Activated effector memory CD4-positive, alpha-beta T cell treated with Interleukin-2 at 50 U/mL for 16 hours (primary cell): ENCODE data around the gene SOX8.
"Not testable (repeated sequence)": the region's sequence is repeated elsewhere in the genome, so short reads cannot be mapped to it uniquely, and the experiment has no call there.

Experiments used
- DNase-seq: peaks from one replicate; pipeline ENCODE4 v3.0.0-alpha.2; 2020

SOX8 gene

DNA sequence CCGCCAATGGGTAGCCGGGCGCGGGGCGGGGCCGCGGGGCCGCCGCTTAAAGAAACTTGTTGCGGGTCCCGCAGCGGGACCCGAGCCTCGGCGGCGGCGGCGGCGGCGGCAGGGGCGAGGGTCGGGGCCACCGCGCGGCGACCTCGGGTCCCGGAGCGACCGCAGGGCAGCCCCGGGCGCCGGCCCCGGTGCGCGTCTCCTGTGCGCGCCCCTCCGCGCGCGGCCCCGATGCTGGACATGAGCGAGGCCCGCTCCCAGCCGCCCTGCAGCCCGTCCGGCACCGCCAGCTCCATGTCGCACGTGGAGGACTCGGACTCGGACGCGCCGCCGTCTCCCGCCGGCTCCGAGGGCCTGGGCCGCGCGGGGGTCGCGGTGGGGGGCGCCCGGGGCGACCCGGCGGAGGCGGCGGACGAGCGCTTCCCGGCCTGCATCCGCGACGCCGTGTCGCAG is at the start of gene SOX8:
Gene SOX8, plus strand, starts transcription at position 76 of the 450 bp plus-strand sequence. Its CDS starts 153 bp downstream, at position 229.
- no peak for DNase-seq

DNA sequence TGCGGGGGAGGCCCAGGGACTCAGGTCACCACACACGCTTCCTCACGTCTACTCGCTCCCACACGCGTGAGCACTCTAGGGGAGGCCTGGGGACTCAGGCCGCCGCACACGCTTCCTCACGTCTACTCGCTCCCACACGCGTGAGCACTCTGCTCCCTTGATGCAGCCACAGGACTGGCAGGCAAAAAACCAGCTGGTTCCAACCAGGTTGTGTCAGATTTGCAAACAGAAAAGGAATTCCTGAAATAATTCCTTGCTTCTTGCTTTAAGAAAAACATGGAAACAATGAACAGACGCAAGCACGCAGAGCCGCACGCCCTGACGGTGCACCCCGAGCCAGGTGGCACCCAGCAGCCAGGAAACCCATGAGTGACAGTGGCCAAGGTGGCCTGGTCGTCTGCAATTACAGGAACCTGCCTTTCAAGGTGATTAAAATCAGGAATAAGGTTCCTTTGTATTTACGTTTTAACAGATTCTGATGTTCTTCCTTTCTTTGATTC is 48.7 kb upstream of the SOX8 start:
- no peak for DNase-seq

DNA sequence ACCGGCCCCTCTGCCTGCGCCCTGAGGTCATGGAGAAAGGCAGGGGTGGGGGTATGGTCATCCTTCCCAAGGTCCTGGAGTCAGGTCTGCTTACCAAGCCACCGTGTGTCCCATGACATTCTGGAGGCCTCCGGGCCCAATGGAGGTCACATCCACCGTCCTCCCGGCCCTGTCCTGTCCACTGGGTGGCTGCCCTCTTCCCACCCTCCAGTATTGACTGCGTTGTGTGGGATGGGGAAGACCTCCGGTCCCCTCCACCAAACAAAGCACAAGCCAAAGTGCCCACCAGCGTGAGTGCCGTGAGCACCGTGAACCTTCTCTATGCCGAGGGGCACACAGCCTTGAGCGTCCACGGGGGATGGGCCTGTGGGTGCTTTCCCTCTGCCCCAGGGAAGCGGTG is 48.0 kb upstream of the SOX8 start:
- no peak for DNase-seq

DNA sequence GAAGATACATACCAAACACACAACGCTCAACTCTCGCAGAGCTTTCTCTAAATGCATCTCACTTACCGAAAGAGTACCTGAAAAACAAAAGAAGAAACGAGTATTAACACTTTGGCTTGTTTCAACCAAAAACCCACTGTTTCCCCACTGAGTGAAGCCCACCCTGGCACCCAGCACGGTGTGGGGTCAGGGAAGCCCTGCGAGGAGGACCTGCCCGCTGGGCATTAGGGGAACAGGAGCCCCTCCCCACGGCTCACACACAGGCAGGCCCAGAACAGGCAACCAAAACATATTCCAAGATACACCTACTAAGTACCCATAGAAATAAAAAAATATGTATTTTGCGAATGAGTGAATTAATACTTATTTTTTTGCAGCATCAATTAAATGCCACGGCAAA is 47.4 kb upstream of the SOX8 start:
- no peak for DNase-seq

DNA sequence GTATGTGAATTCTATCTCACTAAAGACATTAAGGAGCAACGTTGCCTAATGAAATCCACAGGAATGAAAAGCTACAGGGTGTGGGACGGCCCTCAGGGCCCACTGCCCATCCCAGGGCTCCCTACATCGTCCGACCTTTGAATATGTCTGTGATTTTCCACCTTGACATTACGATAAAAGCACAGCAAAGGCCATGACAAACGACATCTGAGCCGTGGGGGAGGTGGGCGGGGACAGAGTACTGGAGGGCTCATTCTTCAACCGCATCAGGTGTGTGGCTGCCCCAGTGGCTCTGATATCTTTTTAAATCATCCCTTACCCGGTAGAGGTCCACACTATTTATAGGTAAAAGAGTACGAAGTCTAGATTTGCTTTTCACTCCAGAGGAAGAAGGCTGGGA is 45.9 kb upstream of the SOX8 start:
- DNase-seq, result no peak

DNA sequence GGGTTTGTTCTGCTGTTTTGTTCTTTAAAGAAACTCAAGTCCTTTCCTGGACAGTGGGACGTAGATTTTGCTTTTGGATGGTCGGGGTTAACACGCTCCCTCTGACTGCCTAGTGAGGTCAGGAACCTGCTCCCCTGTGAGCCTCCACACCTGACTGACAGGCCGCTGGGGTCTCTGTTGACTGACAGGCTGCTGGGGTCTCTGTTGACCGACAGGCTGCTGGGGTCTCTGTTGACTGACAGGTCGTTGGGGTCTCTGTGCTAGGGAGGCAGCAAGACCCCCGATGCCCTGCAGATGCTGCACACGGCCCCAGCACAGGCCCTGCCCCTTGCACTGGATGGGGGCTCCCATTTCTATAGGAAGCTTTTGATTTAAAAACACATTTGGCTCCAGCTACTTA is 44.3 kb upstream of the SOX8 start:
- DNase-seq, result no peak

DNA sequence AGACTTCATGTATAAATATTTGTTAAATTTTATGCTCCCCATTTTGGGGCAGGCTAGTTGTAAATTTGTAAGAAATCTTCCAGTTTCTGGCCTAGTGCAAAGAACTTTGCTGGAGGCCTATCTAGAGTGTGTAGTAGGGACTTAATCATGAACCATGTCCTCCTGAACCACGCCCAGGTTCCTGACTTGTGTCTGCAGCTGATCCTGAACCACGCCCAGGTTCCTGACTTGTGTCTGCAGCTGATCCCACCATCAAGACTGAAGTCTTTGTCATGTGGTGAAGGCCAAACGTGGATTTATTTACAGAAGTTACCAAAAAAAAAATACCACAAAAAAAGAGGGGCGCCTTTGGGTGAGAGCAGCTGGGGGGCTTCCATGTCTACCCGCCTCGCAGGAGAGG is 43.8 kb upstream of the SOX8 start:
- DNase-seq, result no peak

DNA sequence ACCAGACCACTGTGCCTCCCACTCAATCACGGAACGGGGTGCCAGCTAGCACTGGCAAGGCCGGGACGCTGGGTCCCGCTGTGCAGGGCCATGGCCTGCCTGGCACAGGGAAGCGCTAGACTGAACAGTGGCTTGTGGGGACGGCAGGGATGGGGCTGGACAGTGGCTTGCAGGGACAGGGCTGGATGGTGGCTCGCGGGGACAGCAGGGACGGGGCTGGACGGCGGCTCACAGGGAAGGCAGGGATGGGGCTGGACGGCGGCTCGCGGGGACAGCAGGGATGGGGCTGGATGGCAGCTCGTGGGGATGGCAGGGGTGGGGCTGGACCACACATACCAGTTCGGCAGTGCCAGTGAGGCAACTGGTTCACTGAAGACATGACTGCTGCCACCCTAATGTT is 43.4 kb upstream of the SOX8 start:
- DNase-seq, result no peak

DNA sequence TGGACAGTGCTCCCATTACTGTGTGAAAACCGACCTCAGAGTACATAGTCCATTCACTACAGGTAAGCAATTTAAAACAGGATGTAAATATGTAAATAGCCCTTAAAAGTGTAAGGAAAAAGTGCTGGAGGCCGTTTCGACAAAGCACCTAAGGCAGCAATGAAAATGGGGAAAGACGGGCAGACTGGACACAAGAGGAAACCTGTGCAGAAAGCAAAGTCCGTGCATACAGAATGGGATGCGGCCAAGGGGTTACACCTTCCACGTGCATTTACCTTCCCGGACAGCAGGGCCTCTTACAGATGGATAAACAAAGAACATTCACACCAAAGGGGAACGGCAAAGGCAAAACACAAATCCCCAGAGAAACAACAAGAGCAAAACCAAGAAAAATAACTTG is 42.8 kb upstream of the SOX8 start:
- no peak for DNase-seq

DNA sequence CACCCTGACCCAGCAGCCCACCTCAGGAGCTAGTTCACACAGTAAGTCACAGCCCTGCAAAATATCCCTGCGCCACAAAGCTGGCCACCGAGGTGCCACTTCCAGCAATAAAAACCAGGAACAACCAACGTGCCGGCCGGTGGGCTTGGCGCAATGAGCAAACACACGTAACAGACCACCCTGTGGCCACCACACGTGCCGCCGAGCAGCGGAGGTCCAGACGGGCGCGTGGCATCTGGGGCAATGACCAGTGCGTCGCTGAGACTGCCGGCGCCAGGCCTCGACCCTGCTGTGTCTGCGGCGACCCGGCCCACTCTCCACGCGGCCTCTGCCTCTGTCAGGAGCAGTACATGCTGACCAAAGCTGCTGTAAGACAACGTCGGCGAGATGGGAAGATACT is 42.3 kb upstream of the SOX8 start:
- no peak for DNase-seq

DNA sequence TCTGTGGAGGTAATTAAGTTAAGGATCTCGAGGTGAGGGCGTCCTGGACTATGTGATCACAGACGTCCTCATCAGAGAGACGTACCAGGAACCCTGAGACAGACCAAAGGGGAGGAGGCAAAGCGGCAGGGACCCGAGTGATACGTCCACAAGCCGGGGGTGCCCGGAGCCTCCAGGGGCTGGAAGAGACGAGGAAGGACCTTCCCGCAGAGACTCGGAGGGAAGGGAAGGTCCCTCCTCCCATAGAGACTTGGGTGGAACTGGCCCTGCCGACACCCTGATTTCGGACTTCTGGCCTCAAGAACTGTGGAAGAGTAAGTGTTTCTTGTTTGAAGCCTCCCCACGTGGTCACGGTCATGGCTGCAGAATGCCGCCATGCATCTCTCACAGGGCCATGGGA is 41.6 kb upstream of the SOX8 start:
- DNase-seq, result no peak

DNA sequence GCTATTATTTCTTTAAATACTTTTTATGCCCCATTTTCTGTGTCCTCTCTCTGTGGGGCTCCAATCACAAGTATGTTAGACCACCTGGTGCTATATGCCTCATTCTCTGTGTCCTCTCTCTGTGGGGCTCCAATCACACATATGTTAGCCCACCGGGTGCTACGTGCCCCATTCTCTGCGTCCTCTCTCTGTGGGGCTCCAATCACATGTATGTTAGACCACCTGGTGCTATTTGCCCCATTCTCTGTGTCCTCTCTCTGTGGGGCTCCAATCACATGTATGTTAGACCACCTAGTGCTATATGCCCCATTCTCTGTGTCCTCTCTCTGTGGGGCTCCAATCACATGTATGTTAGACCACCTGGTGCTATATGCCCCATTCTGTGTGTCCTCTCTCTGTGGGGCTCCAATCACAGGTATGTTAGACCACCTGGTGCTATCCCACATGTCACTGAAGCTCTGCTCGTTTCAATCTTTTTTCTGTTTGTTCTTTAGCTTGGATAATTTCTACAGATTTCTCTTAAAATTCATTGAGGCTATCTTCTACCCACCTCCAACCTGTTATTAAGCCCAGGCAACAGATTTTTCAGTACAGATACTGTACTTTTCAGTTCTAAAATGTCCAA is 39.0 kb upstream of the SOX8 start:
- no peak for DNase-seq

DNA sequence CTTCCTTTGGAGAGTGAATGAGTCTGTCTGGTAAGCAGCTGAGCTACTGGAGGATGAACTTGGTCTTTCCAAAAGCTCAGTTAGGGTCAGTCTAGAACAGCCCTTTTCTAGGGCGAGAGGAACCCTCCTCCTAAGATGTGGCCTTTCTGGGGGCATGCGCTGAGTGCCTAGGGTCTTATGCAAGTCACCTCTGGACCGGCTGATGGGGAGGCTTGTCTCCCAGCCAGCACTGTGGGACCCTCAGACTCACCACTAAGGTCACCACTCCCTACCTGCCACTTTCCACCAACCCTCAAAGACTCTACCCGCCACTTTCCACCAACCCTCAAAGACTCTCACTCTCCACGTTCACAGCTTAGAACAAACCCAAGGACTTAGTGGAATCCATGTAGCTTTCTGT is 37.6 kb upstream of the SOX8 start:
- DNase-seq, result no peak

DNA sequence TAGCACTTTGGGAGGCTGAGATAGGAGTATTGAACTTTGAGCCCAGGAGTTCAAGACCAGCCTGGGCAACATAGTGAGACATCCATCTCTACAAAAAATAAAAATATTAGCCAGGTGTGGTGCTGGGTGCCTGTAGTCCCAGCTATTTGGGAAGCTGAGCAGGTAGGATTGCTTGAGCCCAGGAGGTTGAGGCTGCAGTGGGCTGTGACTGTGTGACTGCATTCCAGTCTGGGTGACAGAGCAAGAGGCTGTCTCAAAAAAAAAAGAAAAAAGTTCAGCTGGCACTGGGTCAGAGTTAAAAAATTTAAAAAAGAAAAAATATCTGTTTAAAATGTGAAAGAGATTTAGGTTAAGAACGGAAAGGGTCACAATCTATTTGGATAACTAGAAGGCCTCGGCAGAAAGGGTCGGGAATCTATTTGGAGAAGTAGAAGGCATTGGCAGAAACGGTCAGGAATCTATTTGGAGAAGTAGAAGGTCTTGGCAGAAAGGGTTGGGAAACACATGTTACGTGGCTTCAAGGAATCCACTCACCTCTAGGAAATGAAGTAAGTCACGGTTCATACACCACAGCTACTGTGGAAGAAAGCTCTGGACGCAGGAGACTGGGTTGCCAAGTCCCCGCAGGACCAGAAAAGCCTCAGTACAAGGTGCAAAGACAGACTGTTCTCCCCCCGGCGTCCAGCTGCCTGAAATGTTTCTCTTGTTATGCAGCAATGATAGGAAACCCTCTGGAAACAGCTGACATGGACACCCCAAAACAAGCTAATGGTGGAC is 36.1 kb upstream of the SOX8 start:
- DNase-seq, result no peak

DNA sequence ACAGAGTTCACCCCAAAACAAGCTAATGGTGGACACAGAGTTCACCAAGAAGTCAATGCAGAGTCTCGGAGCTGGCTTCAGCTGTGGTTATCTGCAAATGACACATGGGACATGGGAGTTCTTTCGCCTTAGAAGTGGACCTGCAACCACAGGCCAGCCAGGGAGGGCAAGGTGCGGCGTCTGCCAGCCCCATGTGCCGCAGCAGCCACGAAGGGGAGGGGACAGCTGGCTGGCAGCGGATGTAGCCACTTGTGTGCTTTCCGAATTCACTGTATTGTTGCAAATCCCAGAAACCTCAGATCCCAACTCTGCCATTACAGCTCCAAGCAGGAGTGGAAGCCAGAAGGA is 35.5 kb upstream of the SOX8 start:
- DNase-seq, result no peak

DNA sequence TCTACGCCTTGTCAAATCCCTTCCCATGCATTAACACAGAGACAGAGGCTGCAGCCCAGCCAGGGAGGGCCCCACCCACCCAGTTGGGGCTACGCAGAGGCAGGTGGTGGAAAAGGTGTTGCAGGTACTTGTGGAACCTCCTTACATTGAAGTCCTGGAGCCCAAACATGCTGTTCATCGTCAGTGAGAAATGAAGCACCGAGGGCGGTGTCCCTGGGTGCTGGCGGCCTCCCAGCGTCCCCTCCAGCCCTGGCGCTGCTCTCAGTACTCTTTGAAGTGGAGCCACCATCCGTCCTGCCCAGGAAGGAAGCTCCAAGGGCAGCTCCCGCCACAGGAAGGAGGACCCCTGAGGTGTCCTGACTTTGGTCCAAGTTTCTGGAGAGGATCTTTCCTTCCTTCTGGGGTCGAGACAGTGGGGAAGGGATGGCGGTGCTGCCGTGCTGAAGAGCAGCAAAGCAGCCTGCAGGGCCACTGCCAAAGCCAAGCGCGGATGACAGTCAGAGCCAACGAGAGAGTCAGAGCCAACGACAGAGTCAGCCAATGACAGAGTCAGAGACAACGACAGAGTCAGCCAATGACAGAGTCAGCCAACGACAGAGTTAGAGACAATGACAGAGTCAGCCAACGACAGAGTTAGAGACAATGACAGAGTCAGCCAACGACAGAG is 34.2 kb upstream of the SOX8 start:
- no peak for DNase-seq

DNA sequence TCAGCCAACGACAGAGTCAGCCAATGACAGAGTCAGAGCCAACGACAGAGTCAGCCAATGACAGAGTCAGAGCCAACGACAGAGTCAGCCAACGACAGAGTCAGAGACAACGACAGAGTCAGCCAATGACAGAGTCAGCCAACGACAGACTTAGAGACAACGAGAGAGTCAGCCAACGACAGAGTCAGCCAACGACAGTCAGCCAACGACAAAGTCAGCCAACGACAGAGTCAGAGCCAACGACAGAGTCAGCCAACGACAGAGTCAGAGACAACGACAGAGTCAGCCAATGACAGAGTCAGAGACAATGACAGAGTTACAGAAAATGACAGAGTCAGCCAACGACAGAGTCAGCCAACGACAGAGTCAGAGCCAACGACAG is 33.7 kb upstream of the SOX8 start:
- not testable (repeated sequence) for DNase-seq

DNA sequence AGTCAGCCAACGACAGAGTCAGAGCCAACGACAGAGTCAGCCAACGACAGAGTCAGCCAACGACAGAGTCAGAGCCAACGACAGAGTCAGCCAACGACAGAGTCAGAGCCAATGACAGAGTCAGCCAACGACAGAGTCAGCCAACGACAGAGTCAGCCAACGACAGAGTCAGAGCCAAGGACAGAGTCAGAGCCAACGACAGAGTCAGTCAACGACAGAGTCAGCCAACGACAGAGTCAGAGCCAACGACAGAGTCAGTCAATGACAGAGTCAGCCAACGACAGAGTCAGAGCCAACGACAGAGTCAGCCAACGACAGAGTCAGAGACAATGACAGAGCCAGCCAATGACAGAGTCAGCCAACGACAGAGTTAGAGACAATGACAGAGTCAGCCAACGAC is 32.8 kb upstream of the SOX8 start:
- DNase-seq, result not testable (repeated sequence)

DNA sequence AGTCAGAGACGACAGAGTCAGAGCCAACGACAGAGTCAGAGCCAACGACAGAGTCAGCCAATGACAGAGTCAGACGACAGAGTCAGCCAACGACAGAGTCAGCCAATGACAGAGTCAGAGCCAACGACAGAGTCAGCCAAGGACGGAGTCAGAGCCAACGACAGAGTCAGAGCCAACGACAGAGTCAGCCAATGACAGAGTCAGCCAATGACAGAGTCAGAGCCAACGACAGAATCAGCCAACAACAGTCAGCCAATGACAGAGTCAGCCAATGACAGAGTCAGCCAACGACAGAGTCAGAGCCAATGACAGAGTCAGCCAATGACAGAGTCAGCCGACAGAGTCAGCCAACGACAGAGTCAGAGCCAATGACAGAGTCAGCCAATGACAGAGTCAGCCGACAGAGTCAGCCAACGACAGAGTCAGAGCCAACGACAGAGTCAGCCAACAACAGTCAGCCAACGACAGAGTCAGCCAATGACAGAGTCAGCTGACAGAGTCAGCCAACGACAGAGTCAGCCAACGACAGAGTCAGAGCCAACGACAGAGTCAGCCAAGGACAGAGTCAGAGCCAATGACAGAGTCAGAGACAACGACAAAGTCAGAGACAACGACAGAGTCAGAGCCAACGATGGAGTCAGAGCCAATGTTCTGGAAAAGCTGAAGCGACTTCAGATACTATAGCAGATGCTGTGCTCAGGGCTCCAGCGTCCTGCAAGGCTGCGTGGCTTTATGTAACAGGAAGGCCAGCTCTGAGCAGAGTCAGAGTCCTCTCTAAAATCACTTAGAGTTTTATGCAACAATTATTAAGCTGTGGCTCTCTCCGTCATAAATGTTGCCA is 30.6 kb upstream of the SOX8 start:
- not testable (repeated sequence) for DNase-seq

DNA sequence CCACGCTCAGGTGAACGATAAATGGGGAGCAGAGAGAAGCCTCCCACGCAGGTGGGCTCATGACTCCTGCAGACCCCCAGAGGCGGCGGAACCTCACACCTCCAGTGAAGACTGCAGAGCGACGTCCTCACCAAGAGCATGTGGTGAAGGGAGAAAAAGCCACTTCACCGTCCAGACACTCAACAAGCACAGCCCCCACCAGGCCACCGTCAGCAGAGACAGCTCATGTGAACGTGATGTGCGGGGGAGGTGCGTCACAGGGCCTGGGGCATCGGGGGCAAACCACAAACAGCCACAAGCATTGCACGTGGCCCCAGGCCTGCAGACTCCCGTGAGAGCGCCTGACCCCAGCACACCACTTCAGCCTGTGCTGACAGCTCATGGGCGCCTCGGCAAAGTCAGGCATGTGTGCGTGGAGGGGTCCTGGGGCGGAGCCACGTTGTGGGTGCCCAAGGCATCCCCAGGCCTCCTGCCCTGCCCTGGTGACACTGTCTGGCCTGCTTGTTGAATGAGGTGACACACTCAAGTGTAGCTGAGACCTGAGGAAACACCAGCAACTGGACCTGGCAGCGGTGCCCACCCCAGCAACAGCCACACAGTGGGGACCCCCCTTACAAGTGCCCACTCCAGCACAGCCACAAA is 29.8 kb upstream of the SOX8 start:
- DNase-seq, result no peak

DNA sequence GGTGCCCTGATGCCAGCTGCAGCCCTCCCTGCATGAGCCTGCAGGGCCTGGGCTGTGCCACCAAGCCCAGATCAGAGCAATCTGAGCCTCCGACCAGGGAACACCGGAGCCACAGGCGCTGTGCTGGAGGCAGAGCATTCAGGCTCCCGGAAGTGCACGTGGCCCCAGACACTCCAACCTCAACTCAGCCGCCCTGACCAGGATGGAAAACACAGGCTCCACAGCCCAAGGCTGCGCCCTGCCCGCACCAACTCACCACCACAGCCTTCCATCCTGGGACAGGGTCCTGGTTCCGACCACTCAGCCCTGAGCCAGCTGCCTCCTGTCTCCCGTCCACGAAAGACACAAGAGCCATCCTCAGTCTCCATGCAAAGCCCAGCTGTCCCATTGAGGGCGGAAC is 29.2 kb upstream of the SOX8 start:
- no peak for DNase-seq

DNA sequence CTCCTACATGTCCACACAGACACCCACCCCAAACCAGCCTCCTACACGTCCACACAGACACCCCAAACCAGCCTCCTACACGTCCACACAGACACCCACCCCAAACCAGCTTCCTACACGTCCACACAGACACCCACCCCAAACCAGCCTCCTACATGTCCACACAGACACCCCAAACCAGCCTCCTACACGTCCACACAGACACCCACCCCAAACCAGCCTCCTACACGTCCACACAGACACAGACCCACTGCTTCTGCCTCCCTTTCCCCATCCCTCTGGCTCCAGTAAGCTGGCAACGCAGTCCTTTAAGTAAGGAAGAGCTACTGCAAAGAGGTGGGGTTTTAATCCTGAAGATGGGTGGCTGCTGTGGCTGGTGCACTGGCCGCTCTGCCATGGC is 27.8 kb upstream of the SOX8 start:
- DNase-seq, result not testable (repeated sequence)

DNA sequence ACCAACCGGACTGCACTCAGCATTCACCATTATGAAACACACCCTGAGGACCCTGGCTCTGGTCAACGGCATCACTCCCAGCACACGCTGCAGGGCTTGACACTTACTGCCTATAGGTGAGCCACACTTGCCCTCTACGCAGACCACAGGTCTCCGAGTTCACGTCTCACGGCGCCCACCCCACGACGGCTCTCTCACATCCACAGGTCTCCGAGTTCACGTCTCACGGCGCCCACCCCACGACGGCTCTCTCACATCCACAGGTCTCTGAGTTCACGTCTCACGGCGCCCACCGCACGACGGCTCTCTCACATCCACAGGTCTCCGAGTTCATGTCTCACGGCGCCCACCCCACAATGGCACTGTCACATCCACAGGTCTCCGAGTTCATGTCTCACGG is 25.8 kb upstream of the SOX8 start:
- DNase-seq, result not testable (repeated sequence)
